Cardiac fibroblast (primary cell): ENCODE data around the gene SNAP23.
A peak's percentile ranks its signal among the peaks of the same experiment; 100 is the strongest.

Experiments
- DNase-seq, 2 donors: peaks; one replicate each; pipeline versions ENCODE4 v3.0.0 to v3.0.0-alpha.2; 2010; ENCODE audit warnings: low read depth in 2 of 2
- H3K4me3 ChIP-seq, 2 donors: replicated peaks in 1 of 2; 1 replicate in 1 of 2; 2 replicates in 1 of 2; pipeline ENCODE4 v1.5.1; 2011; ENCODE audit warnings: low read depth in 2 of 2, low read length in 2 of 2, mild to moderate bottlenecking in 2 of 2, moderate library complexity in 1 of 2
- TF ChIP-seq, protein P1 (sequence below): IDR thresholded peaks from one replicate; pipeline ENCODE4 v1.5.1; 2011; ENCODE audit warnings: low read depth, mild to moderate bottlenecking, low read length, inconsistent platforms

The SNAP23 gene

GRCh38 chr15:42456531-42456930 lies 38.9 kb upstream of the SNAP23 start:
- H3K4me3 ChIP-seq = no peak overlapping the region
- peak; percentile 14 to 41 for DNase-seq
- TF ChIP-seq, protein P1, sequence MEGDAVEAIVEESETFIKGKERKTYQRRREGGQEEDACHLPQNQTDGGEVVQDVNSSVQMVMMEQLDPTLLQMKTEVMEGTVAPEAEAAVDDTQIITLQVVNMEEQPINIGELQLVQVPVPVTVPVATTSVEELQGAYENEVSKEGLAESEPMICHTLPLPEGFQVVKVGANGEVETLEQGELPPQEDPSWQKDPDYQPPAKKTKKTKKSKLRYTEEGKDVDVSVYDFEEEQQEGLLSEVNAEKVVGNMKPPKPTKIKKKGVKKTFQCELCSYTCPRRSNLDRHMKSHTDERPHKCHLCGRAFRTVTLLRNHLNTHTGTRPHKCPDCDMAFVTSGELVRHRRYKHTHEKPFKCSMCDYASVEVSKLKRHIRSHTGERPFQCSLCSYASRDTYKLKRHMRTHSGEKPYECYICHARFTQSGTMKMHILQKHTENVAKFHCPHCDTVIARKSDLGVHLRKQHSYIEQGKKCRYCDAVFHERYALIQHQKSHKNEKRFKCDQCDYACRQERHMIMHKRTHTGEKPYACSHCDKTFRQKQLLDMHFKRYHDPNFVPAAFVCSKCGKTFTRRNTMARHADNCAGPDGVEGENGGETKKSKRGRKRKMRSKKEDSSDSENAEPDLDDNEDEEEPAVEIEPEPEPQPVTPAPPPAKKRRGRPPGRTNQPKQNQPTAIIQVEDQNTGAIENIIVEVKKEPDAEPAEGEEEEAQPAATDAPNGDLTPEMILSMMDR = no peak

GRCh38 chr15:42456971-42457370 lies 38.5 kb upstream of the SNAP23 start:
- DNase-seq = peak; percentile 48 to 72
- H3K4me3 ChIP-seq = peak overlapping the region; percentile 21 to 33
- TF ChIP-seq, protein P1 = no peak

DNA sequence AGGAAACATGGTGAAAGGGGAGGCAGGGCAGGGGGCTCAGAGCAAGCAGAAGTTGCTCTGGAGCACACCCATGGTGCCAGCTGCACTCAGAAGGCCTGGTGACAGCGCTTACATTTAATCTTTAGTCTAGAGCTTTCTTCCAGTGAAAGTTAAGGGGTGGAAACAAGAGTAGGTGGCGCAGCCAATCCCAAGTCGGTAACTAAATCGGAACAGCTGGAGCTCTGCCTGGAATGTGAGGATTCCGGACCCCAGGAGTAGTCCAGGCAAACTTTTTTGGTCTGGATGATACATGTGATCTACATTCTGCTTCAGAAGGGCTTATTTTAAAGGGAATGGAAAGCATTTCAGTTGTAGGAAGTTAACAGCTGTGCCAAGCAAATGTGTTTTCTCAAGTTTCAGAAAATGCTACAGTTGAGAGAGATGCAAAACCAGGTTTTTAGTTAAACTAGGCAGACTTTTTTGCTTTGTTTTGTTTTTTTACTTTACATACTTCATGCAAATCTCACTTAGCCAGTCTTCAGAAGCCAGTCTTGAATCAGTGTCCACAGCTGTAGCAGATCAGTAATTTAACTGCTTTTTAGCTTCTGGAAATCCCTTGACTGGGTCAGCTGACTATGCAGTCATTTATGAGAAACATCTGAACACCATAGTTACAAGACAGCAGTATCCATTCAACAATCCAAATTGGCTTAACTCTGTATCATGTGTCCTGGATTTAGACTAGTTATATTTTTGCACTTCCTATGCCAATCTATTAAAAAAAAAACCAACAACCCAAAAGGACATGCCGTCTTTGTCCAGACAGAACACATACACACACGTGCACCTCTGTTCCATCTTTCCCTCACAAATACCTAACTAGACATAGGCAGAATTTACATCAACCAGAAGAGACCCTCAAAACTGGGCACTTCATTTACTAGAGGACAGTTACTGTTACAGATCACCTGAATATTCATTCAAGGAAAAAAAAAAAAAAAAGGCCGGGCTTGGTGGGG lies 37.7 kb upstream of the SNAP23 start:
- peak; percentile 91 to 98 for DNase-seq
- H3K4me3 ChIP-seq = peak overlapping the region; percentile 25 to 33
- TF ChIP-seq, protein P1 = no peak

DNA sequence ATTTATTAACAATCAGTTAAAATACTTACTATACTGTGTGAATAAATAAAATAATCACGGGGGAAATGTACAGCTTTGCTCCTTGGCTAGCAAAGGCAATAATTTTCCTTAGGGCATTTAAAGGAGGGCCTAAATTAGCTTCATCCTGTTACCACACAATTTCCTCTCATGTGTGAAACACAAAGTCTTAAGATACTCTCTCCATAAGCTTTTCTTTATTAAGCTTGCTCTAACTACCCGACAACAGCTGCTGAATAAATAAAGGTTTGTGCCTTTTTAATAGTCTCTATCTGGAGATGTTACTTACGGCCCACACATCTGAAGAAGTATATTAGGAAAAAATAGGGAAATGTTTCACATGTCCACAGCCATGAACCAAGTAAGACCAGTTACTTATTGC lies 34.2 kb upstream of the SNAP23 start:
- TF ChIP-seq, protein P1 = no peak
- no peak overlapping the region for H3K4me3 ChIP-seq
- no peak for DNase-seq

- H3K4me3 ChIP-seq = no peak overlapping the region
- TF ChIP-seq, protein P1 = no peak
- DNase-seq = no peak
Observed at GRCh38 chr15:42465520-42466259, 29.7 kb upstream of the SNAP23 start.

GRCh38 chr15:42471002-42471401 lies 24.4 kb upstream of the SNAP23 start:
- DNase-seq = no peak
- H3K4me3 ChIP-seq = no peak overlapping the region
- TF ChIP-seq, protein P1 = no peak
